Measurements from ENCODE around the gene PGPEP1.
"Not testable (repeated sequence)": the region's sequence is repeated elsewhere in the genome, so short reads cannot be mapped to it uniquely, and the experiment has no call there.

The PGPEP1 gene

GRCh38 chr19:18336121-18336520, 4.3 kb upstream of the PGPEP1 start:
- no peak for DNase-seq

DNA sequence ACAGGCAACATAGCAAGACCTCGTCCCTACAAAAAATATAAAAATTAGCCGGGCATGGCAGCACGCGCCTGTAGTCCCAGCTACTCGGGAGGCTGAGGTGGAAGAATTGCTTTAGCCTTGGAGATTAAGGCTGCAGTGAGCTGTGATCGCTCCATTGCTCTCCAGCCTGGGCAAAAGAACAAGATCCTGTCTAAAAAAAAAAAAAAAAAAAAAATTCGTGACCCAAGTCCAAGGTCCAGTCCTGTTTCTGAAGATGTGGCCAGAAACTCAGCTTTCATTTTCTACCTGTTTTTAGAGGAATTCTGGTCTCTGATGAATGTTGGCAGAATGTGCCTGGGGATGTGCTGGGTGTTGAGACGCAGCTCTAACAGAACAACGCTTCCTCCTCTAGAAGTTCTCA, 1.9 kb upstream of the PGPEP1 start:
- no peak for DNase-seq

DNA sequence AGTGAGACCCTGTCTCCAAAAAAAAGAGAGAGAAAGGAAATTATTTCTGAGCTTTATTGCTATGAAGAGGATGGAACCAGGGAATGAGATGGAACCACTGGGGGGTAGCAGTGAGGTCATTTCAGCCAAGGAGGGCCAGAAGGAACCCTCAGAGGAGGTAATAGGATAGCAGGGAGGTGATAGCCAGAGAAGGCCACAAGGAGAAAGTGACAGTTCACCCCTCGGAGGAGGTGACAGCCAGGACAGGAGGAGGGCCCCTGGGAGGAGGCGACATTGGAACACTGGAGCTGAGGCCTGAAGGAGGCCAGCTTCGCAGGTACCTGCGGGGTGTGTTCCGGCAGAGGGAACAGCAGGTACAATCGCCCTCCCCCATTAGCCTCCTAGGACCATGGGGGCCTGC, 675 bp upstream of the PGPEP1 start:
- DNase-seq: no peak

- DNase-seq: no peak
Measured at GRCh38 chr19:18340990-18341868, 831 bp downstream of the PGPEP1 start.

GRCh38 chr19:18342090-18342632, 1.8 kb downstream of the PGPEP1 start:
- no peak for DNase-seq

DNA sequence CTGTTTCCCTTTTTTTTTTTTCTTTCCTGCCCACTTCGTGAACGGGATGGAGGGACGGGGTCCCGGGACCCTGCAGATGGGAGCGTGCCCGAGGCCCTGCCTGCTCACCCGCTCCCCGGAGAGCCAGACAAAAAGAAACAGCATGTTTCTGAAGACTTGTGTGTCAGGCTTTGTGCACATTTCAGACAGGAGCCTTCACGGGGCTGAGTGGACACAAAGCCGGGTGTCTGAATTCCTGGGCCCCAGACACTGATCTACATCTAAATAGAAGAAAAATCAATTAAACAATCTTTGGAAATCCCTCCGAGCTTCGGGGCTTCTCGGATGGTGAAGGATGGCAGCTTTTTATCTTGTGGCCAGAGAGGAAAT, 4.2 kb downstream of the PGPEP1 start:
- DNase-seq: no peak

- no peak for DNase-seq
Measured at GRCh38 chr19:18345296-18345695, 4.9 kb downstream of the PGPEP1 start.

- DNase-seq: no peak
Measured at GRCh38 chr19:18346091-18346490, 5.7 kb downstream of the PGPEP1 start.

DNA sequence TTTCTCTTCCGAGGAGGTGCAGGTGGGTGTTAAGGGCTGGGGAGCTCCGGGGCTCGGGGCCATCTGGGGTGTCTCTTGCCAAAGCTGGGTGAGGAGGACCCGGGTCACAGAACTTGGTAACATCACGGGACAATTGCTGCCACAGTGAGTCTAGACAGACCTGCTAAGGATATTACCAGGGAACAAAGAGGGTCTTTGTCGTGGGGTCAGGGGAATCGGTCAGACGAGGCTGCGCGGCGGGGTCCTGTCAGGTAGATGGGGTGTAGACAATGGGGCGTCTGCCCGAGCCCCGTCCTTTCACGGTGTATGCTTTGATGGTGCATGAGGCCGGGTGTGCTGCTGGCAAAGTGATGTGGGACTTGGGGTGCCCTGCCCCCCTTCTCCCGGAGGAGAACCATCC, 7.8 kb downstream of the PGPEP1 start:
- DNase-seq: no peak

DNA sequence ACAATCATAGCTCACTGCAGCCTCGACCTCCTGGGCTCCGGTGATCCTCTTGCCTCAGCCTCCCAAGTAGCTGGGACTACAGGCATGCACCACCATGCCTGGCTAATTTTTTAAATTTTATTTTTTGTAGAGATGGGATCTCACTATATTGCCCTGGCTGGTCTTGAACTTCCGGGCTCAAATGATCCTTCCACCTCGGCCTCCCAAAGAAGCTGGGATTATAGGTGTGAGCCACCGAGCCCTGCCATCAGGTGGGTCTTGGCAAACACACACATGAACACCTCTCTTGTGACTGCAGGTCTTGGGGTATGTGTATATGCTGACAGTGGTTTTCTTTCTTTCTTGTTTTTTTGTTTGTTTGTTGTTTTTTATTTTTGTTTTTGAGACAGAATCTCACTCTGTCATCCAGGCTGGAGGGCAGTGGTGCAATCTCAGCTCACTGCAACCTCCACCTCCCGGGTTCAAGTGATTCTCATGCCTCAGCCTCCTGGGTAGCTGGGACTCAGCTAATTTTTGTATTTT, 8.5 kb downstream of the PGPEP1 start:
- not testable (repeated sequence) for DNase-seq

- DNase-seq: no peak
Measured at GRCh38 chr19:18349524-18350128, 9.2 kb downstream of the PGPEP1 start.

- no peak for DNase-seq
Measured at GRCh38 chr19:18350490-18350889, 10.1 kb downstream of the PGPEP1 start.

DNA sequence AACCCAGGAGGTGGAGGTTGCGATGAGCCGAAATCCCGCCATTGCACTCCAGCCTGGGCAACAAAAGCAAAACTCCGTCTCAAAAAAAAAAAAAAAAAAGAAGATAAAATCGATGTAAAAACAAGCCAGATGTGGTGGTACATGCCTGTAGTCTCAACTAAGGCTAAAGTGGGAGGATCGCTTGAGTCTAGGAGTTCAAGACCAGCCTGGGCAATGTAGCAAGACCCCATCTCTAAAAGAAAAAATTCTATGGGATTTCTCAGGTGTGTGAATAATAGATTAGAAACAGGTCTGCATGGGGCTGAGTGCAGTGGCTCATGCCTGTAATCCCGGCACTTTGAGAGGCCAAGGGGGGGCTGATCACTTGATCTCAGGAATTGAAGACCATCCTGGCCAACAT, 11.1 kb downstream of the PGPEP1 start:
- no peak for DNase-seq

DNA sequence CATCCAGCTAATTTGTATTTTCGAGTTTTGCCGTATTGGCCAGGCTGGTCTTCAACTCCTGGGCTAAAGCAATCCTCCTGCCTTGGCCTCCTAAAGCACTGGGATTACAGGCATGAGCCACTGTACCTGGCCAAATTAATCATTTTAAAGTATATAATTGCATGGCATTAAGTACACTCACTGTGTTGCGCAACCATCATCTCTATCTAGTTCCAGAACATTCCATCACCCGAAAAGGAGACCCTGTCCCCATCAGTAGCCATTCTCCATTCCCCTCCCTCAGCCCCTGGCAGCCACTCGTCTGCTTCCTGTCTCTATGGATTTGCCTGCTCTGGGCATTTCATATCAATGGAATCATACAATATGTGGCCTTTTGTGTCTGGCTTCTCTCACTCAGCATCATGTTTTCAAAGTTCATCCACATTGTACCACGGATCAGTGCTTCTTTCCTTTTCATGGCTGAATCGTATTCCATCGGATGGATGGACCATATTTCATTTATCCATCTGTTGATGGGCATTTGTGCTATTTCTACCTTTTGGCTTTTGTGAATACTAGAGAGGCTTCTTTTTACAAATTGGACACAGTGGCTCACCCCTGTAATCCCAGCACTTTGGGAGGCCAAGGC, 13.1 kb downstream of the PGPEP1 start:
- no peak for DNase-seq

GRCh38 chr19:18354743-18355142, 14.3 kb downstream of the PGPEP1 start:
- DNase-seq: not testable (repeated sequence)

DNA sequence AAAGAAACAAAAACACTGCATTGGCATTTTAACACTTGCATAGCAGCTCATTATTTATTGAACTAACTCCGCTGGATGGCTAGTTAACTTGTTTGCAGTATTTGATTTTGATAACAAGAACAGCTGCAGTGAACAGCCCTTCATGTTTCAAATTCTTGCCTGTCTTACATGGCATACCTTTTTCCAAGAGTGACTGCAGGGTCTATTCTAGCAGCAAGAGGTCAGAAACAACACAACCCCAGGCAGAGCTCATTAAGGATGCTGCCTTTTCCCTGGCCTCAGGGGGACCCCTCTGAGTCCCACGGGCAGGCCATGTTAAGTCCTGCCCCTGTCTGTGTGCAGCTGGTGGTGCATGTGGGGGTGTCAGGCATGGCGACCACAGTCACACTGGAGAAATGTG, 16.6 kb downstream of the PGPEP1 start:
- DNase-seq: no peak

DNA sequence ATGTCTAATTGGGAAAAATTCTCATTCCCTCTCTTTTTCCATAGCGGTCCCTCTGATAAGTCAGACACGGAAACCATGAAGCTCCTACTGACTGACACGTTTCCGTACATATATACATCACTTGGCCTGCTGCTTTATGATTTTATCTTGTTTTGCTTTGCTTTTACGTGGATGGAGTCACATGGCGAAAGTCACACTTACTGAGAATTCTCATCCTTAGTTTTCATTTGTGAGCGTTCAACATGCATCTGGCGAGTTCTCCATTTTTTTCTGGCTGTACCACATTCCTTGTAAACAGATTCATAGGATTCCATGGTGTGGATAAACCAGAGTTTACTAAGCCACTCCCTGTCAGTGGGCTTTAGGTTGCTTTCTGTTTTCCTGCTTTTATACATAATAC, 21.2 kb downstream of the PGPEP1 start:
- DNase-seq: no peak

GRCh38 chr19:18362934-18363542, 22.6 kb downstream of the PGPEP1 start:
- no peak for DNase-seq

GRCh38 chr19:18363787-18364186, 23.4 kb downstream of the PGPEP1 start:
- DNase-seq: no peak

DNA sequence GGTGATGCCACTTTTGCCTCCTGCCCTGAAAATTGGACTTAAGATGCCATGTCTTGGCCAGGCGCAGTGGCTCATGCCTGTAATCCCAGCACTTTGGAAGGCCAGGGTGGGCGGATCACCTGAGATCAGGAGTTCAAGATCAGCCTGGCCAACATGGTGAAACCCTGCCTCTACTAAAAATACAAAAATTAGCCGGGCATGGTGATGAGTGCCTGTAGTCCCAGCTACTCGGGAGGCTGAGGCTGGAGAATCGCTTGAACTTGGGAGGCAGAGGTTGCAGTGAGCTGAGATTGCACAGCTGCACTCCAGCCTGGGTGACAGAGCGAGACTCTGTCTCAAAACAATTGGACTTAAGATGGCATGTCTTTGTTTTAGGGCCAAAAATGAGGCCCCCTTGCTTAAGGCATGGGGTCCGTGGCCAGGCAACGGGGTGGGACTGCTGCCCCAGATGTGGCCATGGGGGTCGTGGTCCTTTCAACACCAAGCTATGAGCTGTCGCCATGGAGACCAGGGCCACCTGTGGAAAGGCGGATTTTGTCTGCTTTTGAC, 24.0 kb downstream of the PGPEP1 start:
- DNase-seq: not testable (repeated sequence)

DNA sequence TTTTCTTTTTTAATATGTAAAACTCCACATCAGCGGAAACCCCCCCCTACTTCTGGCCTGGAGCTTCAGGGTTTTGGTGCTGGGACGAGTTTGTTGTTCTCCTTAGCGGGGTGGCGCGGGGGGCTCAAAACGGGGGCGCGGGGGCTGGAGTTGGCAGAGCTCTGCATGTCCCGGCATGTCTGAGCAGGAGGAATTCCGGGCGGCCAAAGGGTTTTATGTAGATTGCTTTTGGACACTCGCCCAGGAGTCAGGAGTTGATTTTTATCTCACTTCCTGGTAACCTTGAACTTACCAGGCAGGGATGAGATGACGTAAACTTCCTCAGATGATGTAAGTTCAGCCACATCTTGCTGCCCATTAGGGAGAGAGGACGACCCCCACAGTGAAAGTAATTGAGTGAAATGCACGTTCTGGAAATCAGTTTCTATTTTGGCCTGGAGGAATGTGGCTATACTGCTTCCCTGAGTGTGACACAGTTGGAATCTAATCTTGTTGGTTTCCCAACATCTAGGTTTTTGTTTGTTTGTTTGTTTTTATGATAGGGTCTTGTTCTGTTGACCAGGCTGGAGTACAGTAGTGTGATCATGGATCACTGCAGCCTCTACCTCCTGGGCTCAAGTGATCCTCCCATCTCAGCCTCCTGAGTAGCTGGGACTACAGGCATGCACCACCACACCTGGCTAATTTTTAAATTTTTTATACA, 24.6 kb downstream of the PGPEP1 start:
- no peak for DNase-seq

DNA sequence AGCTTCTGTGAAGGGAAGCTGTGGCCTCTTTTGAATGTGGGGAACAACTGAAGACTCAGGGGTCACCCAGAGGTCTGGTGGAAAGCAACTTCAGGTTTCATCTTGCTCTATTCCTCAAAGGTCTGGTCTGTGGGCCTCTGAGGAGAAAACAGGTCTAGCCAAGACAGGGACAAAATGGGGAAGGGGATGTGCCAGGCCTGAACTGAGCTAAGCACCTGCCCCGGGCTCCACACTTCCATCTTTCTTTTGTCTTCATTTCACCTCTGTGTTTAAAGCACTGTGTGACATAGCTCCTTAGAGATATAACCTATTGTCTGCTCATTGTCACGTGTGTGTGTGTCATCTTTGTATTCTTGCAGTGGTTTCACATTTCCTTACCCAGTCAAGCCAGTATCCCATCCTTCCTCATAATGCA, 25.6 kb downstream of the PGPEP1 start:
- no peak for DNase-seq

Data from NCI-H1417 treated with DMSO at 0.1 percent for 48 hours (cell line).